Tibial artery (tissue), 4 donors: ENCODE results near the gene ELAVL1.

Experiments
- DNase-seq, 2 donors: peaks; one replicate each; pipeline ENCODE4 v3.0.0-alpha.2; 2019
- H3K27ac ChIP-seq, 2 donors: fragments of 200-600 bp; sonication (generic) in 1 of 2; 1 replicate in 1 of 2; 2 replicates in 1 of 2; pipeline ENCODE4 v1.5.1; 2018 to 2019; ENCODE audit warnings: mild to moderate bottlenecking in 1 of 2
- H3K27me3 ChIP-seq, 2 donors: fragments of 200-600 bp; sonication (generic) in 1 of 2; one replicate each; pipeline versions ENCODE4 v1.5.1 to v1.6.0; 2016 to 2019
- H3K36me3 ChIP-seq, 3 donors: fragments of 200-600 bp; sonication (generic) in 2 of 3; one replicate each; pipeline ENCODE4 v1.5.1; 2016 to 2019; ENCODE audit warnings: mild to moderate bottlenecking in 2 of 3
- H3K4me1 ChIP-seq, 4 donors: fragments of 200-600 bp; sonication (generic) in 2 of 4; 1 replicate in 3 of 4; 2 replicates in 1 of 4; pipeline ENCODE4 v1.5.1; 2016 to 2019
- H3K4me3 ChIP-seq, 2 donors: fragments of 200-600 bp; sonication (generic) in 1 of 2; 1 replicate in 1 of 2; 2 replicates in 1 of 2; pipeline ENCODE4 v1.5.1; 2018 to 2019; ENCODE audit warnings: mild to moderate bottlenecking in 2 of 2
- H3K9me3 ChIP-seq, 3 donors: fragments of 200-600 bp; sonication (generic) in 1 of 3; one replicate each; pipeline ENCODE4 v1.5.1; 2016 to 2019
- intact Hi-C: fragments of 100-400 bp; cut with DNase I; formaldehyde crosslinking; loops from one replicate; pipeline ENCODE4 v1.15.0; 2023; ENCODE audit warnings: low total_unique reads
- TF ChIP-seq, protein P1 (sequence below), 2 experiments: fragments of 200-600 bp in 1 of 2; fragments of 450-650 bp in 1 of 2; IDR thresholded peaks; one replicate each; pipeline ENCODE4 v1.5.1; 2017 to 2019; ENCODE audit warnings: antibody characterized with exemption in 2 of 2, mild to moderate bottlenecking in 1 of 2, moderate library complexity in 1 of 2

ELAVL1 gene

DNA sequence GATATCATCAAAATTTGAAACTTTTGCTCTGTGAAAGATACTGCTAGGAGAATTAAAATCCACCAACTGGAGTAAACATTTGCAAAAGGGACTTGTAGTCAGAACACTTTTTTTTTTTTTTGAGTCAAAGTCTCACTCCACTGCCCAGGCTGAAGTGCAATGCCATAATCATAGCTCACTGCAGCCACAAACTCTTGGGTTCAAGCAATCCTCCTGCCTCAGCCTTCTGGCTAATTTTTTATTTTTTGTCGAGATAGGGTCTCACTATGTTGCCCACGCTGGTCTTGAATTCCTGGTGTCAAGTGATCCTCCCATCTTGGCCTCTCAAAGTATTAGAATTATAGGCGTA is 9.7 kb downstream of the ELAVL1 start:
- peaks cover 0 to 42% (median 12%) of the 10 kb centered on the region in 4 donors for H3K4me1 ChIP-seq
- no peak overlapping the region for H3K27ac ChIP-seq
- TF ChIP-seq, protein P1, sequence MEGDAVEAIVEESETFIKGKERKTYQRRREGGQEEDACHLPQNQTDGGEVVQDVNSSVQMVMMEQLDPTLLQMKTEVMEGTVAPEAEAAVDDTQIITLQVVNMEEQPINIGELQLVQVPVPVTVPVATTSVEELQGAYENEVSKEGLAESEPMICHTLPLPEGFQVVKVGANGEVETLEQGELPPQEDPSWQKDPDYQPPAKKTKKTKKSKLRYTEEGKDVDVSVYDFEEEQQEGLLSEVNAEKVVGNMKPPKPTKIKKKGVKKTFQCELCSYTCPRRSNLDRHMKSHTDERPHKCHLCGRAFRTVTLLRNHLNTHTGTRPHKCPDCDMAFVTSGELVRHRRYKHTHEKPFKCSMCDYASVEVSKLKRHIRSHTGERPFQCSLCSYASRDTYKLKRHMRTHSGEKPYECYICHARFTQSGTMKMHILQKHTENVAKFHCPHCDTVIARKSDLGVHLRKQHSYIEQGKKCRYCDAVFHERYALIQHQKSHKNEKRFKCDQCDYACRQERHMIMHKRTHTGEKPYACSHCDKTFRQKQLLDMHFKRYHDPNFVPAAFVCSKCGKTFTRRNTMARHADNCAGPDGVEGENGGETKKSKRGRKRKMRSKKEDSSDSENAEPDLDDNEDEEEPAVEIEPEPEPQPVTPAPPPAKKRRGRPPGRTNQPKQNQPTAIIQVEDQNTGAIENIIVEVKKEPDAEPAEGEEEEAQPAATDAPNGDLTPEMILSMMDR (IDR thresholded peaks at IDR 0.05): no peak
- H3K36me3 ChIP-seq: peaks cover 8 to 23% (median 8%) of the 10 kb centered on the region in 3 donors
- H3K27me3 ChIP-seq: no peaks in the 10 kb centered on the region
- no peaks in the 10 kb centered on the region for H3K9me3 ChIP-seq
- no peak for DNase-seq
- H3K4me3 ChIP-seq: no peak overlapping the region
- intact Hi-C loops: no loop called here

GRCh38 chr19:7994928-7995809 is 10.3 kb downstream of the ELAVL1 start:
- Histone ChIP-seq H3K27ac (no peak overlapping the region), H3K4me3 (no peak overlapping the region), H3K36me3 (peaks cover 14 to 30% (median 14%) of the 10 kb centered on the region in 3 donors), H3K9me3 (no peaks in the 10 kb centered on the region), H3K27me3 (no peaks in the 10 kb centered on the region), H3K4me1 (peaks cover 0 to 36% (median 10%) of the 10 kb centered on the region in 4 donors)
- no peak for DNase-seq
- intact Hi-C loops: no loop called here
- TF ChIP-seq, protein P1 (IDR thresholded peaks at IDR 0.05): no peak

DNA sequence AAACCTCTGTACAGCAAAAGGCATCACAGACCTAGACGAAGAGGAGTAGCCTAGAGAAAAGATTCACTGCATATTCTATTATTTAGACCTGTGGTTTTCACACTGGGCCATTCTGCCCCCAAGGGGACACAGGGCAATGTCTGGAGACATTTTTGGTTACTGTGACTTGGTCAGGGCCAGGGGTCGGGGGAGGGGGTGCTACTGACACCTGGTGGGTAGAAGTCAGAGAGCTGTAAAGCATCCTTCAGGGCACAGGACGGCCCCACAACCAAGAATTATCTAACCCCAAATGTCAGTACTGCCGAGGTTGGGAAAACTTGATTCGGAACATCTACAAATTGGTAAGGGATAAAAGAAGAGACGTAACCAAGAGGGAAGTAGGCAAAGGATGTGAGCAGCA is 11.3 kb downstream of the ELAVL1 start:
- H3K4me1 ChIP-seq: peaks cover 0 to 34% (median 10%) of the 10 kb centered on the region in 4 donors
- intact Hi-C loops: no loop called here

DNA sequence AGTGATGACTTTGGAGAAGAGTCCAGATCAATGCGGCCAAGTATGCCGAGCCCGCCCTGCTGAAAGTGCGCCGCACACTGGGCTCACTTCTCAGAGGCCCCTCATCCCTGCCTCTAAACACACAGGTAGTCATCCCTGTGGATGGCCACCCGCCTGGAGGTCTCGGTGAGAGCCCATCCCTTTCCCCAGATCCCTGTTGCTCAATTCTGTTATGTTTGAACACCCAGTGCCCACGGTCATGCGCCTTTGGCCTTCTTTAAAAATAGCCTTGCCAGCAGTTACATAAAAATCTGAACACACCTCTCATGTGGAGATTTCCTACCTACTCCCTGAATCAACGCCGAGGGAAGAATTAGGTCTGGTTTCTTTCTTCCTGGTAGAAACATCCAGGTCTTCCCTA is 11.9 kb downstream of the ELAVL1 start:
- Histone ChIP-seq H3K9me3 (no peaks in the 10 kb centered on the region), H3K4me3 (no peak overlapping the region), H3K27ac (no peak overlapping the region), H3K4me1 (peaks cover 0 to 34% (median 10%) of the 10 kb centered on the region in 4 donors), H3K36me3 (peaks cover 27 to 37% (median 30%) of the 10 kb centered on the region in 3 donors), H3K27me3 (no peaks in the 10 kb centered on the region)
- TF ChIP-seq, protein P1 (IDR thresholded peaks at IDR 0.05): no peak
- intact Hi-C loops: no loop called here
- DNase-seq: no peak

More for the DNA sequence above, 11.3 kb downstream of the ELAVL1 start:
- DNase-seq: no peak
- peaks cover 23 to 33% (median 24%) of the 10 kb centered on the region in 3 donors for H3K36me3 ChIP-seq
- no peak overlapping the region for H3K4me3 ChIP-seq
- no peaks in the 10 kb centered on the region for H3K27me3 ChIP-seq
- no peaks in the 10 kb centered on the region for H3K9me3 ChIP-seq
- H3K27ac ChIP-seq: no peak overlapping the region
- TF ChIP-seq, protein P1 (IDR thresholded peaks at IDR 0.05): no peak

DNA sequence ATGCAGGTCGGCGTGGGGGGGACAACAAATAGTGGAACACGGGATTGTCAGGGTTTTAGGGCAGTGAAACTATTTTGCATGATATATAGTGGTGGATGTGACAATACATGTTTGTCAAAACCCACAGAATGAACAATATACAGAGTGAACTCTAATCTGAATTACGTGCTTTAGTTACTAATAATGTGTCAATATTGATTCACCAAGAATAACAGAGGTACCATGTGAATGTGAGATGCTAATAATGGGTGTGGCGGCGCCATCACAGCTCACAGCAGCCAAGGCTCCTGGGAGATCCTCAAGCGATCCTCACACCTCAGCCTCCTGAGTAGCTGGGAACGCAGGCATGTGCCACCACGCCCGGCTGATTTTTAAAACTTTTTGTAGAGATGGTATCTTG is 12.9 kb downstream of the ELAVL1 start:
- H3K27ac ChIP-seq: no peak overlapping the region

More for the DNA sequence above, 12.9 kb downstream of the ELAVL1 start:
- intact Hi-C loops: no loop called here
- DNase-seq: no peak
- no peaks in the 10 kb centered on the region for H3K27me3 ChIP-seq
- TF ChIP-seq, protein P1 (IDR thresholded peaks at IDR 0.05): no peak
- peaks cover 0 to 44% (median 10%) of the 10 kb centered on the region in 4 donors for H3K4me1 ChIP-seq
- no peak overlapping the region for H3K4me3 ChIP-seq
- peaks cover 32 to 46% (median 37%) of the 10 kb centered on the region in 3 donors for H3K36me3 ChIP-seq
- no peaks in the 10 kb centered on the region for H3K9me3 ChIP-seq
